HG02970 (cell line): ENCODE data around the gene SAE1.
A peak's percentile ranks its signal among the peaks of the same experiment; 100 is the strongest.
"Not testable (repeated sequence)": the region's sequence is repeated elsewhere in the genome, so short reads cannot be mapped to it uniquely, and the experiment has no call there.

ENCODE experiments used
- ATAC-seq: cut with Tn5 transposase; IDR thresholded peaks from one replicate; pipeline ENCODE4 v1.9.1; 2021; ENCODE audit warnings: mild to moderate bottlenecking, moderate library complexity, moderate number of reproducible peaks; ENCODE audit not compliant: unreplicated experiment, low FRiP score

The SAE1 gene

GRCh38 chr19:47130589-47131227 is at the start of gene SAE1:
Gene SAE1, plus strand, starts transcription at chr19:47130835. Its CDS starts 96 bp downstream, at chr19:47130931.
- ATAC-seq = peak; percentile 87

- no peak for ATAC-seq
Measured at GRCh38 chr19:47081095-47081494, 49.5 kb upstream of the SAE1 start.

GRCh38 chr19:47082493-47082892 is 48.1 kb upstream of the SAE1 start:
- ATAC-seq = no peak

- ATAC-seq = no peak
Measured at GRCh38 chr19:47084879-47085439, 45.7 kb upstream of the SAE1 start.

GRCh38 chr19:47086280-47086679 is 44.4 kb upstream of the SAE1 start:
- no peak for ATAC-seq

GRCh38 chr19:47089767-47090350 is 40.8 kb upstream of the SAE1 start:
- no peak for ATAC-seq

- no peak for ATAC-seq
Measured at GRCh38 chr19:47093254-47093653, 37.4 kb upstream of the SAE1 start.

GRCh38 chr19:47093841-47094240 is 36.8 kb upstream of the SAE1 start:
- ATAC-seq = no peak

GRCh38 chr19:47094557-47095475 is 35.8 kb upstream of the SAE1 start:
- no peak for ATAC-seq

GRCh38 chr19:47095476-47096099 is 35.0 kb upstream of the SAE1 start:
- no peak for ATAC-seq

GRCh38 chr19:47096100-47096704 is 34.4 kb upstream of the SAE1 start:
- ATAC-seq = no peak

- no peak for ATAC-seq
Measured at GRCh38 chr19:47096721-47097120, 33.9 kb upstream of the SAE1 start.

GRCh38 chr19:47097396-47098201 is 33.0 kb upstream of the SAE1 start:
- ATAC-seq = no peak

GRCh38 chr19:47098608-47099007 is 32.0 kb upstream of the SAE1 start:
- no peak for ATAC-seq

GRCh38 chr19:47099576-47100050 is 31.0 kb upstream of the SAE1 start:
- ATAC-seq = no peak

GRCh38 chr19:47100290-47100689 is 30.3 kb upstream of the SAE1 start:
- ATAC-seq = no peak

GRCh38 chr19:47101116-47101515 is 29.5 kb upstream of the SAE1 start:
- ATAC-seq = not testable (repeated sequence)

- no peak for ATAC-seq
Measured at GRCh38 chr19:47102346-47103060, 28.1 kb upstream of the SAE1 start.

GRCh38 chr19:47104680-47105079 is 26.0 kb upstream of the SAE1 start:
- no peak for ATAC-seq
